ENCODE data around the gene ARSG. TPM values are rescaled to one million over a fixed set of nuclear protein-coding genes. Genes with fewer than 3 reads are reported as not detected.
A peak's percentile ranks its signal among the peaks of the same experiment; 100 is the strongest.

Gene ARSG
- total and polyA plus RNA-seq, 2 of the 13 experiments (the other 11 are each of a cell fraction or from before 2014, with no cell fraction given): 3.7 to 15.2 TPM

DNA sequence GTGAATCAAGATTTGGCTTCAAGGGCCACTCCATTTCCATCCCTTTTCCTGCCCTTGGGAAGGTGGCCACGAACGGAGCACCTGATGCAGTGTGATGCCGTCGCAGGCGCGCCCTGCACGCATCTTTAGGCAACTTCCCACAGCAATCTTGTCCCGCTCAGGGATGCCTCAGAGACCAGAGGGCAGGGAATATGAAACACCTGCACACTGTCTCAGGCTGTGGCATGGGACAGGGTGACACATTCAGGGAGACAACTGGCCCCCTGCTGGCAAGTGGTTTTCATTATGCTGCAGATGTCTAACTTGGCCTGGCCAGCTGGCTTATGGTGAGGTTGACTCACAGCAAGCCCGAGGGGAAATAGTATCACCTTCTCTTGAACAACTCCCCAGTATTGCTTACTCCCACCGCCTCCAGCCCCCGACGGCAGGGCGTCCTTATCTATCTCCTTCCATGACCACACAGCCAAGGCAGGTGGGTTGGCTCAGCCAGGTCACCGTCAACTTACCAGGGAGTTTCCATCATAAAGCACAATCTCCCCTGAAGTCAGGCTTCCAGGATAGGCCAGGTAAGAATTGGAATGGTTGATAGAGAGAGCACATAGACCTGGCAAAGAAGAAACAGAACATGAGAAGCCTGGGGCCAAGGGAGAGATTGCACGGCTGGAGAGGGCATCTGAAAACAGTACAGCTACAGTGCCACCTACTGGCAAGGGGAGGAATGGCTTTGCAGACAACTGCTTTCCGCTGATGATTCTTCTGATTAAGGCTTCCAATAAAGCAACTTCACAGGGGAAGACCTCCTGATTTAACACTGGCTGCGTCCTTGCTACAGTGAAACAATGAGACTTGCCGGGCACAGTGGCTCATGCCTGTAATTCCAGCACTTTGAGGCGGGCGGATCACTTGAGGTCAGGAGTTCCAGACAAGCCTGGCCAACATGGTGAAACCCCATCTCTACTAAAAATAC is 144.9 kb downstream of the ARSG start (continued):
- TF ChIP-seq ZKSCAN8 (CRISPR knock-in tag; IDR thresholded peaks at IDR 0.05; ENCODE audit: borderline replicate concordance) (0 out of 2 replicates have a peak, but pooled peaks have one; percentile 26), NKX3-1 (CRISPR knock-in tag; IDR thresholded peaks at IDR 0.05) (no peak), KDM4B (CRISPR knock-in tag; IDR thresholded peaks at IDR 0.05) (0 out of 2 replicates have a peak, but pooled peaks have one; percentile 82), ZFX (CRISPR knock-in tag; IDR thresholded peaks at IDR 0.05; ENCODE audit: low read depth) (peak; percentile 14; the same call in 1 of the 2 replicates), JARID2 (CRISPR knock-in tag; IDR thresholded peaks at IDR 0.05; ENCODE audit: insufficient replicate concordance) (peak; percentile 78), FOXK1 (CRISPR knock-in tag; IDR thresholded peaks at IDR 0.05; ENCODE audit: borderline replicate concordance, low read depth) (peak; percentile 50; the same call in 1 of the 2 replicates), NCOA2 (CRISPR knock-in tag; IDR thresholded peaks at IDR 0.05) (peak; percentile 21; the same call in 1 of the 2 replicates), TBX2 (CRISPR knock-in tag; IDR thresholded peaks at IDR 0.05; ENCODE audit: borderline replicate concordance) (peak; percentile 37; the same call in 1 of the 2 replicates), ZNF124 (CRISPR knock-in tag; IDR thresholded peaks at IDR 0.05) (peak; percentile 43; the same call in 1 of the 2 replicates), RAD21 (CRISPR knock-in tag; IDR thresholded peaks at IDR 0.05) (peak; percentile 75), ZNF337 (CRISPR knock-in tag; IDR thresholded peaks at IDR 0.05; ENCODE audit: borderline replicate concordance, low read depth) (0 out of 2 replicates have a peak, but pooled peaks have one; percentile 32), CBX1 (IDR thresholded peaks at IDR 0.05; ENCODE audit: low read depth) (no peak), SMC3 (IDR thresholded peaks at IDR 0.05; ENCODE audit: low read length) (peak; percentile 92), RXRB (CRISPR knock-in tag; IDR thresholded peaks at IDR 0.05; ENCODE audit: borderline replicate concordance) (peak; percentile 28; the same call in 1 of the 2 replicates), HNRNPH1 (optimal IDR thresholded peaks at IDR 0.05; ENCODE audit: low read depth, low read length) (no peak)
- TF ChIP-seq, protein P1, sequence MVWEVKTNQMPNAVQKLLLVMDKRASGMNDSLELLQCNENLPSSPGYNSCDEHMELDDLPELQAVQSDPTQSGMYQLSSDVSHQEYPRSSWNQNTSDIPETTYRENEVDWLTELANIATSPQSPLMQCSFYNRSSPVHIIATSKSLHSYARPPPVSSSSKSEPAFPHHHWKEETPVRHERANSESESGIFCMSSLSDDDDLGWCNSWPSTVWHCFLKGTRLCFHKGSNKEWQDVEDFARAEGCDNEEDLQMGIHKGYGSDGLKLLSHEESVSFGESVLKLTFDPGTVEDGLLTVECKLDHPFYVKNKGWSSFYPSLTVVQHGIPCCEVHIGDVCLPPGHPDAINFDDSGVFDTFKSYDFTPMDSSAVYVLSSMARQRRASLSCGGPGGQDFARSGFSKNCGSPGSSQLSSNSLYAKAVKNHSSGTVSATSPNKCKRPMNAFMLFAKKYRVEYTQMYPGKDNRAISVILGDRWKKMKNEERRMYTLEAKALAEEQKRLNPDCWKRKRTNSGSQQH (CRISPR knock-in tag; IDR thresholded peaks at IDR 0.05; ENCODE audit: low read depth): no peak
- TF ChIP-seq, protein P2, sequence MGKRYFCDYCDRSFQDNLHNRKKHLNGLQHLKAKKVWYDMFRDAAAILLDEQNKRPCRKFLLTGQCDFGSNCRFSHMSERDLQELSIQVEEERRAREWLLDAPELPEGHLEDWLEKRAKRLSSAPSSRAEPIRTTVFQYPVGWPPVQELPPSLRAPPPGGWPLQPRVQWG (CRISPR knock-in tag; IDR thresholded peaks at IDR 0.05; ENCODE audit: borderline replicate concordance, low read depth): no peak
- TF ChIP-seq, protein P3, sequence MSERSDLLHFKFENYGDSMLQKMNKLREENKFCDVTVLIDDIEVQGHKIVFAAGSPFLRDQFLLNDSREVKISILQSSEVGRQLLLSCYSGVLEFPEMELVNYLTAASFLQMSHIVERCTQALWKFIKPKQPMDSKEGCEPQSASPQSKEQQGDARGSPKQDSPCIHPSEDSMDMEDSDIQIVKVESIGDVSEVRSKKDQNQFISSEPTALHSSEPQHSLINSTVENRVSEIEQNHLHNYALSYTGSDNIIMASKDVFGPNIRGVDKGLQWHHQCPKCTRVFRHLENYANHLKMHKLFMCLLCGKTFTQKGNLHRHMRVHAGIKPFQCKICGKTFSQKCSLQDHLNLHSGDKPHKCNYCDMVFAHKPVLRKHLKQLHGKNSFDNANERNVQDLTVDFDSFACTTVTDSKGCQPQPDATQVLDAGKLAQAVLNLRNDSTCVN (CRISPR knock-in tag; IDR thresholded peaks at IDR 0.05; ENCODE audit: borderline replicate concordance): no peak
- TF ChIP-seq, protein P4, sequence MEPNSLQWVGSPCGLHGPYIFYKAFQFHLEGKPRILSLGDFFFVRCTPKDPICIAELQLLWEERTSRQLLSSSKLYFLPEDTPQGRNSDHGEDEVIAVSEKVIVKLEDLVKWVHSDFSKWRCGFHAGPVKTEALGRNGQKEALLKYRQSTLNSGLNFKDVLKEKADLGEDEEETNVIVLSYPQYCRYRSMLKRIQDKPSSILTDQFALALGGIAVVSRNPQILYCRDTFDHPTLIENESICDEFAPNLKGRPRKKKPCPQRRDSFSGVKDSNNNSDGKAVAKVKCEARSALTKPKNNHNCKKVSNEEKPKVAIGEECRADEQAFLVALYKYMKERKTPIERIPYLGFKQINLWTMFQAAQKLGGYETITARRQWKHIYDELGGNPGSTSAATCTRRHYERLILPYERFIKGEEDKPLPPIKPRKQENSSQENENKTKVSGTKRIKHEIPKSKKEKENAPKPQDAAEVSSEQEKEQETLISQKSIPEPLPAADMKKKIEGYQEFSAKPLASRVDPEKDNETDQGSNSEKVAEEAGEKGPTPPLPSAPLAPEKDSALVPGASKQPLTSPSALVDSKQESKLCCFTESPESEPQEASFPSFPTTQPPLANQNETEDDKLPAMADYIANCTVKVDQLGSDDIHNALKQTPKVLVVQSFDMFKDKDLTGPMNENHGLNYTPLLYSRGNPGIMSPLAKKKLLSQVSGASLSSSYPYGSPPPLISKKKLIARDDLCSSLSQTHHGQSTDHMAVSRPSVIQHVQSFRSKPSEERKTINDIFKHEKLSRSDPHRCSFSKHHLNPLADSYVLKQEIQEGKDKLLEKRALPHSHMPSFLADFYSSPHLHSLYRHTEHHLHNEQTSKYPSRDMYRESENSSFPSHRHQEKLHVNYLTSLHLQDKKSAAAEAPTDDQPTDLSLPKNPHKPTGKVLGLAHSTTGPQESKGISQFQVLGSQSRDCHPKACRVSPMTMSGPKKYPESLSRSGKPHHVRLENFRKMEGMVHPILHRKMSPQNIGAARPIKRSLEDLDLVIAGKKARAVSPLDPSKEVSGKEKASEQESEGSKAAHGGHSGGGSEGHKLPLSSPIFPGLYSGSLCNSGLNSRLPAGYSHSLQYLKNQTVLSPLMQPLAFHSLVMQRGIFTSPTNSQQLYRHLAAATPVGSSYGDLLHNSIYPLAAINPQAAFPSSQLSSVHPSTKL (CRISPR knock-in tag; IDR thresholded peaks at IDR 0.05): peak; percentile 47; the same call in 1 of the 2 replicates
- TF ChIP-seq, protein P5, sequence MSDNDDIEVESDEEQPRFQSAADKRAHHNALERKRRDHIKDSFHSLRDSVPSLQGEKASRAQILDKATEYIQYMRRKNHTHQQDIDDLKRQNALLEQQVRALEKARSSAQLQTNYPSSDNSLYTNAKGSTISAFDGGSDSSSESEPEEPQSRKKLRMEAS (IDR thresholded peaks at IDR 0.05): 0 out of 2 replicates have a peak, but pooled peaks have one; percentile 7
